GM18907 (cell line): ENCODE results near the gene COL4A2.
"Not testable (repeated sequence)": the region's sequence is repeated elsewhere in the genome, so short reads cannot be mapped to it uniquely, and the experiment has no call there.

Experiments
- ATAC-seq: cut with Tn5 transposase; IDR thresholded peaks from one replicate; pipeline ENCODE4 v1.9.1; 2021; ENCODE audit warnings: mild to moderate bottlenecking, moderate library complexity; ENCODE audit not compliant: unreplicated experiment

Gene COL4A2

DNA sequence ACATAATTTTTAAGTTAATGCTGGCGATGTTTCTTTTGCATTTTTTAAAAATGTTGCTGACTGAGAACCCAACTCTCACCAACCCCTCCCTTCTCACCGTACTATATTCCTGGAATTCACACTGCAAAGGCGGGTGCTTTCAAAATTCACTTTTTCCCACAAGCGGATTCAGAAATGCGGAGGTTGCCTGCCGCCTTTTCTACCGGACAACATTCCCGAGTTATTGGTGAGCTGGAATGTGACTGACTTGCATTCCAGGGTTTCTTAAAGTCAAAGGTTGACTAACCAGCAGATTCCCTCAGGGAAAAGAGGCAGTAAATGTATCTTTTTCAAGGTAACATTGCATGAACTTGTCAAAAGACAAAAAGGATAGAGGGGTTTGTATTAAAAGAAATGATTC, 141.1 kb downstream of the COL4A2 start:
- ATAC-seq, result no peak

DNA sequence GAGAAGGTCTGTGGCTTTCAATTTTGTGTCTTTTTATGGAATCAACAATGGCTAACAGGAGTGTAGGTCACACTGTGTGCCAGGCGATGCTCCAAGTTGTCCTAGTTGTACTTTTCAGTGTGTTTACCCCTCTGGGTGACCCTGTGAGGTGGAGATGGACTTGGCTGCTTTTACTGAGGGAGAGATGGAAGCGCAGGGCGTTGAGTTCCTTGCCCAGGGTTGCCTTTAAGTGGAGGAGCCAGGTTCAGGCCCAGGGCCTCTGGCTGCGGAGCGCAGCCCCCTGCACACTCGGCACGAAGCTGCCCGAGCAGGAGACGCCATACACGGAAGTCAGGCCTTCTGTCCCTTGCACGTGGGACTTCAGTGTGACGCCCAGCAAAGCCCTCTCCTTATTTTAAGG, 141.6 kb downstream of the COL4A2 start:
- no peak for ATAC-seq

DNA sequence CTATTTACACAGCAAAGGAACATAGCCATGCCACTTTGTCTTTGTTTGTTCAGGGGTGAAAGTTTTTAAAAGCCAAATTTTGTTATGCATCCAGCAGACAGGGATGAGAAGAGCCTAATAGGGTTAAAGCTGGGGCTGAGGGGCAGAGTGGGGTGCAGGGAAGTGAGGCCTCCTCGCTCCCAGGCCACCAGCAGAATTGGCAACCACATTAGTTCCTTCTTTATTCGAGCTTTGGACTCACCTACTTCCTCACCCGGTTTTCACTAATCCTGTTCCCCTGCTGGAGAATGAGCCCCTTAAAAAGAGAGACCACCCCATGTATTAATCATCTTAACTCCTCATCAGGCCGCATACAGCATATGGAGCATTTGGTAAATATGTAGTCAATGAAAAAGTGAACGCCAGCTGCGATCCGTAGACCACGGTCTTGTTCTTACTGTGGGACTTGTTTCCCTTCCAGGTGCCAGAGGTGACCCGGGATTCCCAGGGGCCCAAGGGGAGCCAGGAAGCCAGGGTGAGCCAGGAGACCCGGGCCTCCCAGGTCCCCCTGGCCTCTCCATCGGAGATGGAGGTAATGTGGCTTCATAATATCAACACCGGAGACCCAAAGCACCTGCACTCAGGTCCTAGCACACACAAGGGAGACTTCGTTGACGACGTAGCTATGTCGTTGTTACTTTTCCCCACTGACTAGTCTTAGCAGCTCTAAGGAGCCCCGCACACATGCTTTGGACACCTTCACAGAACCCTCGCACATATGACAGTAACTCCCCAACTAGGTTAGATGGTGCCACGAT, 142.3 kb downstream of the COL4A2 start:
- no peak for ATAC-seq

DNA sequence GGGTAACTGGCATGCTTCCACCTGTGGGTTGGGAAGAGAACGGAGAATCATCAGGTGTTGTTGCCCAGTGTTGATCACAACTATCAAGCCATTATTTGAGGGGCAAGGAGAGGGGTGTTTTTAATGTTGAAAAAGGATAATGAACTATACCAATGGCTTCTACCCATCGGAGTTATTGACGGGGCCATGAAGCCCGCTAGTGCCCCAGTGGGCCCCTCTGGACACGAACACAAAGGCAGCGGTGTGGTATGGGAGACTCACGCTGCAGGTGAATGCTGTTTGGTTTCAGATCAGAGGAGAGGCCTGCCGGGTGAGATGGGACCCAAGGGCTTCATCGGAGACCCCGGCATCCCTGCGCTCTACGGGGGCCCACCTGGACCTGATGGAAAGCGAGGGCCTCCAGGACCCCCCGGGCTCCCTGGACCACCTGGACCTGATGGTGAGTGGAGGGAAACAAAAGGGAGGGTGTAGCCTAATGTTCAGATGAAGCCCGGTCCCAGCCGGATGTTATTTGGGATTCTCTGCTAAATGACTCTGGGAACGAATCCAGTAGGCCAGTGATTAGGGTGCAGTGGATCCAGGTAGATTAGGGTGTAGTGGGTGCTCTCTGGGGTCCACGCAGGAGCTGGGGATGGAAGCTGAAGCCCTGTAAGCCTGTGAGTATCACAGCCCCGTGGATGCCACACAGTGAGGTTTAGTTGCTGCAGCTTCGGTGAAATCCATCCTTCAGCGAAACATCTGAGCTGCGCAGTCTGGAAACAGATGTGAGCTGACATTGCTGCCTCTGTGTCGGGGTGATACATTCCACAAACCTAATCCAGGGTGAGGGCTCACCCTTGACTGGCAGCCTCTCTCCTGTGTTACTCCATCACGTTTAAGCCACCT, 143.2 kb downstream of the COL4A2 start:
- no peak for ATAC-seq

DNA sequence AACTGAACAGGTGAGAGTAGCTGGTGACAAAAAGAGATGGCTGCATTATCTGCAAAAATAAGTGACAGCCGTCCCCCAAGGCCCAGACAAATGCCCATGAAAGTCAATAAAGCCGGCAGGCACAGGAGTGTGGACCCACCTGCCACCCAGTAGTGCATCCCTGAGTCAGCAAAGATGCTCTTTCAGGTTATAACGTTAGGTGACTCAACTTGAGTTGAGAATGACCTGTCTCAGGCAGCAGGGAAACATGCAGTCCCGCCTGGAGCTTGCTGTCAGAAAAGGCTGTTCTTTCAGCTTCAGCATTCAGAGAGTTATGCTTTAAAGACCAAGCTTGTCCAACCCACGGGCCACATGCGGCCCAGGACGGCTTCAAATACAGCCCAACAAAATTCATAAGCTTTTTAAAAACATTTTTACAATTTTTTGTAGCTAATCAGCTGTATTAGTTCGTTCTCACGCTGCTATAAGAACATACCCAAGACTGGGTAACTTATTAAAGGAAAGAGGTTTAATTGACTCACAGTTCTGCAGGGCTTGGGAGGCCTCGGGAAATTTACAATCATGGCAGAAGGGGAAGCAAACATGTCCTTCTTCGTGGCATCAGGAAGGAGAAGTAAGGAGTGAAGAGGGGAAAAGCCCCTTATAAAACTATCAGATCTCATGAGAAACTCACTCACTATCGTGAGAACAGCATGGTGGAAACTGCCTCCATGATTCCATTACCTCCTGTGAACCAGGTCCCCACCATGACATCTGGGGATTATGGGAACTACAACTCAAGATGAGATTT, 144.1 kb downstream of the COL4A2 start:
- ATAC-seq, result no peak

DNA sequence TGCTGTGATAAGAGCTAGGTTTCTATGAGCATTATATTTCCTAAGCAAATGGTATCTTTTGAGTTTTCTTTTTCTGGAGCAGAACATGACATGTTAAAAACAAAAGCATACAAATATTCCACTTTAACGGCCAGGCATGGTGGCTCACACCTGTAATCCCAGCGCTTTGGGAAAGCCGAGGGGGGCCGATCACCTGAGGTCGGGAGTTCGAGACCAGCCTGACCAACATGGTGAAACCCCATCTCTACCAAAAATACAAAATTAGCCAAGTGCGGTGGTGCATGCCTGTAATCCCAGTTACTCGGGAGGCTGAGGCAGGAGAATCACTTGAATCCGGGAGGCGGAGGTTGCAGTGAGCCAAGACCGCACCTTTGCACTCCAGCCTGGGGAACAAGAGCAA, 146.0 kb downstream of the COL4A2 start:
- ATAC-seq, result not testable (repeated sequence)

DNA sequence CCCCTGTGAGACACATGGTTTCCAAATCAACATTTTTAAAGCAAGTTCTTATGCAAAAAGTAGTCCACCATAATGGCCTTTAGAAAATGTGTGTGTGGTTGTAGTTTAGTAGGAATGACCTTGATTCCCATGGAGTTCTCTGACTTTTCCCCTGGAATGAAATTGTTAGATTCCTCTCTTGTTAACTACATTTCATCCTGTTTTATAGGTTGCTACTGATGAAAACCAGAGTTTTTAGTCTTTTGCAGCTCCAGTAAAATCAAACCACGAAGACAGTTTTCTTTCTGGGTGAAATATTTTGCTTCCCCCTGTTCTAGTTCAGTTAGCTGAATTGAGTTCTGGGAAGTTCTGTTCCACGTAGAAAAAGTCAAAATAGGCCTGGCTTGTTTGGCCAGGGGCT, 146.7 kb downstream of the COL4A2 start:
- ATAC-seq, result no peak

DNA sequence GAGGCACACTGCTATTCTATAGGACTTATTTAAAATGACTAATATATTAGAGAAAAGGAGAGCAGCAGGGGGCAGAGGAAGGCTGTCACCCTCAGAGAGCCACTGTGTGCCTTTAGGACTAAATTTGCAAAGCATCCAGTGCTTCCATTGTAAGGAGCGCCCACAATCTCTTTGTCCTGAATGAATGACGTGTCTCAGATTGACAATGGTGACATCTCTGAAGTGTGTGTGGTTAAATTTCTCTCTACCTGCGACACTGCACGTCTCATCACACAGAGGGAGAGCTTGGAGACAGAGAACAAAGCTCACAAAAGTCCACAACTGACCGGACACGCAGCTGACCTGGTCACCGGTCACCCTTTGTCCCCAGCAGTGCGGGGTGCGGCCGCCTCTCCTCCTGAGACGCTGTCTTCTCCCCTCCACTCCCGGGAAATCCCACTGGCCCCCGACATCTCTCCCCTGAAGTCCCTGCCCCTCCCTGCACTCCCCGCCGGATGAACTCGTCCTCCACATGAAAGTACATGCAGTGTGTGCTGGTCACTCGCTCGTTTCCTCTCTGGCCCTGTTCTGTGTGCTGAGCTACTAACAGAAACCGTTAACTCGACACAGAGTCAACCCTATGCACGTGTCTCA, 147.3 kb downstream of the COL4A2 start:
- ATAC-seq, result no peak

DNA sequence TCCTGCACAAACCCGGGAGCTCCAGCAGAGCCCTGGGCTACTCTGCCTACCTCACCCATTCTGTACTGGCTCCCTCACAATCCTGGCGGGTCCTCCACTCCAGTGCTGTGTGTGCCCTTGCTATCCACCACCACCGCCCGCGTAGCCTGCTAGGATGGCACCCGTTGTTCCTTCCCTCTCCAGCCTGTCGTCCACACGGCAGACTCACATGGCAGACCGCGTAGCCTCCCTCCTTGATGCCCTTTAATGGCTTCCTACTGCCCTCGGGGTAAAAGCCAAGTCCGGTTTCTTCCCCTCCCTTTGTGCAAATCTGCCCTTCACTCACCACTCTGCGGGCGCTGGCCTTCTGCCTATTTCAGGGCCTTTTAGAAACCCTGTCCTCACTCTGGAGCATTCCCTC, 147.9 kb downstream of the COL4A2 start:
- no peak for ATAC-seq

DNA sequence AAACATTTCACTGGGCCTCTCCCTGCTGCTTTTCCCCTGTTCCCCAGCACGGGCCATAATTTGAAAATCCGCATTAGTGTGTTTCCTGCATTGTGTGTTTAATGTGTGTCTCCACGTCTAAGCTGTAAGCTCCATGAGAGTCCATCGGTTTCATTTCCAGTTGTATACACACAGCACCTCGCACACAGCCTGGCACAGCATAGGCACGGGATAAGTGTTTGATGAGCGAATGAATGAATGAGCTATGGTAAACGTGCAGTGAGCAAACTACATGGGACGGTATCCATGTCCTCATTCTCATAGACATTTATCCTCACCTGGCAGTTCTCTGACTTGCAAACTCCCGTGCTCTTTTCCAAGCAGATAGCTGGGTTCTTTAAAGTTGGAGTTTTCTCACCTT, 148.4 kb downstream of the COL4A2 start:
- no peak for ATAC-seq

DNA sequence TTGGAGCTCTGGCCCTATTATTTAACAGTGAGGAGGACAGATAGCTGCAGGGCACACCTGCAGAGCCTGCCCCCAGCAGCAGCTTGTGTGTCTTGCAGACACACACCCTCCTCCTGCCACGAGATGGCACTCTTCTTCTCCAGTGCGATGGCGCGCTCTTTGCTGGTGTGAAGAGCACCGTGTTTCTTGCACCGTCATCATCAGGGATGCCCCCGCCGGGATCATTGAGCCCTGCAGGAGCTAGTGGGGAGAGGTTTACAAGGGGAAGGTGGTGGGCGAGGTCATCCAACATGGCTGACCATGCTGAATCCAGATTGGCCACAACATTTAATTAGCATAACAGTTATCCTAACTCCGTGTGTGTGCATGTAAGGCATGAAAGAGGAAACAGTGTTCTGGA, 148.9 kb downstream of the COL4A2 start:
- ATAC-seq, result peak; percentile 99

DNA sequence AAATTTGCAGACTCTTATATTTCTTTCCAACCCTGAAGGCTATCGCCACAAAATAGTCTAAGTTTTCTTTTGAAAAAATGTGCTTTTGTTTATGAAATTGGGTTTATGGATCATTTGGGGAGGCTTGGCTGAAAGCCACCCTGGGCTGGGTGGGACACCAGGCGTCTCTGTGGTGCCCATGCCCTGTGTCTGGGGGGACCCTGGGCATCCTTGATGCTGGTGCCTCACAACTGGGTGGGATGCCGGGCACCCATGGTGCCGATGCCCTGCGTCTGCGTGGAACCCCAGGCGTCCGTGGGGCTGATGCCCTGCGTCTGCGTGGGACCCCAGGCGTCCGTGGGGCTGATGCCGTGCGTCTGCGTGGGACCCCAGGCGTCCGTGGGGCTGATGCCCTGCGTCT, 149.5 kb downstream of the COL4A2 start:
- ATAC-seq, result no peak

DNA sequence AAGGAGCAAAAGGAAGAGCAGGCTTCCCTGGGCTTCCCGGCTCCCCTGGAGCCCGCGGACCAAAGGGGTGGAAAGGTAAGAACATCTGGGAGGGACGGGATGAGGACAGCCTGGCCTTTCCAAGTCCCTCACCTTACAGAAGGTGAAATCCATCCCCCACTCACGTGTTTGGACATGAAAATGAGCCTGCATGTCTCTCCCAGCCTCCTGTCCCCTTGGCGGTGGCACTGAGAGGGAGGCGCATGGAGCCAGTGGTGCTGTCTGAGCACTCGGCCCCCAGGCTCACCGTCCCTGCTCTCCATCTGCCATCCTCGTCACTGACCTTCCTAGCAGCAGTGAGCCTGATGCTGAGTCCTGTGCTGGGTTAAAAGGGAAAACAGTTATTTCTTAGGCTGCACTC, 150.3 kb downstream of the COL4A2 start:
- no peak for ATAC-seq

DNA sequence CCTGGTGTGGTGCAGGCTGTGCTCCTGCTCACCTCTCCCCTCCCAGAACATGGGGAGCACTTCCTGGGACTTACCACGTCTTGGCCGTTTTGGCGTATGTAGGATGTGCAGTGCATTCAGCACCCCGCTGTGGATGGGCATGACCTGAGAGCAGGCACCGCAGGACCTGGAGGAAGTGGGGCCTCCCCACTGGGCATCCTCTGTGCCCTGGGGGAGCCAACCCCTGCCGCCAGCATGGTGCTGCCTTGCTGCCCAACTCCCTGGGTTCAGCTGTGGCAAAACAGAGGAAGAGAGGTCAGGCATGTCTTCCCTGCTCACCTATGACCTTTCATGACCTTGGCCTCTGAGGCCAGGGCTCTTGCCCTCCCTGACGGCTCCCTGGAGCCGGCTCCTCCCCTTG, 150.9 kb downstream of the COL4A2 start:
- ATAC-seq, result no peak

DNA sequence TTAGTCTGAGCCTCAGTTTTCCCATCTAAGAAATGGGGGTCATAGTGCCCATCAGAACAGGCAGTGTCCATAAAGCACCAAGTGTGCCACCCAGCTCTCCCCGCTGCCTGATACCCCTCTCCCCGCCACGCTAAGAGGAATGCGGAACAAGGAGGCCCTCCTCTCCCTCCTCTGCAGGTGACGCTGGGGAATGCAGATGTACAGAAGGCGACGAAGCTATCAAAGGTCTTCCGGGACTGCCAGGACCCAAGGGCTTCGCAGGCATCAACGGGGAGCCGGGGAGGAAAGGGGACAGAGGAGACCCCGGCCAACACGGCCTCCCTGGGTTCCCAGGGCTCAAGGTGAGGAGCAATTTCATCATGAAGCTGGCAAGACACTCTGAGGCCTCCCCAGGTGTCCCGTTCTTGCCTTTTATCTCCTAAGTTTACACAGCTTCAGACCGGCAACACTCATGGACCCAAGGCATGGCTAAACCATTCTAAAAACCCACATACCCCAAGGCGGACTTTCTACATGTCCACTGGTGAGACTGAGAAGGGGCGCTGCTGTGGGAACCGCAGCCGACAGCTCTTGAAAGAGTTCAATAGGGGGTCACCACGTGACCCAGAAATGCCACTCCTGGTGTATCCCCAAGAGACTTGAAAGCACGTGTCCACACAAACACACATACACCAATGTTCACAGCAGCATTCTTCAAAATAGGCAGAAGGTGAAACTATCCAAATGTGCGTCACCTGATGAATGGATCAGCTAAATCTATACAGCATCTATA, 151.7 kb downstream of the COL4A2 start:
- no peak for ATAC-seq

DNA sequence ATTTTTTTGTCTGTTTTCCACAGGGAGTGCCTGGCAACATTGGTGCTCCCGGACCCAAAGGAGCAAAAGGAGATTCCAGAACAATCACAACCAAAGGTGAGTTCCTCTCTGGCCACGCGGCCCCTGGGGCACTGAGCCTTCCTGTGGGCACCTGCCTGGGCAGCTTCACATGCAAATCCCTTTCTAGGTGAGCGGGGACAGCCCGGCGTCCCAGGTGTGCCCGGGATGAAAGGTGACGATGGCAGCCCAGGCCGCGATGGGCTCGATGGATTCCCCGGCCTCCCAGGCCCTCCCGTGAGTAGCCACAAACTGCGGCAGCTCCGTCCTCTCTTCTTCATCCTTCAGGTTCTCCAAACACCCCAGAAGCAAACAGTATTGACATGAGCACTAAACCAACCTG, 155.0 kb downstream of the COL4A2 start:
- no peak for ATAC-seq

DNA sequence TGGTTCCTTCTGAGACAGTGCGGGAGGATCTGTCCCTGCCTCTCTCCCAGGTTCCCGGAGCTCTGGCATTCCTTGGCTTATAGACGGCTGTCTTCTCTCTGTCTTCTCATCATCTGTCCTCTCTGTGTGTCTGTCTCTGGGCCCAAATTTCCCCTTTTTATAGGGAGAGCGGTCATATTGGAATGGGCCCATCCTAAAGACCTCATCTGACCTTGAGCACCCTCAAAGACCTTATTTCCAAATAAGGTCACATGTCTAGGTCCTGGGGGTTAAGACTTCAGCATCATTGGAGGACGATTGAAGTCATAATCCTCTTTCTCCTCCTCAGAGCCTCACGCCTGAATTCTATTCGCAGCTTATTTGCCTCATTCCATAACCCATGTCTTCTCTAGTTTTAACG, 156.1 kb downstream of the COL4A2 start:
- ATAC-seq, result no peak

DNA sequence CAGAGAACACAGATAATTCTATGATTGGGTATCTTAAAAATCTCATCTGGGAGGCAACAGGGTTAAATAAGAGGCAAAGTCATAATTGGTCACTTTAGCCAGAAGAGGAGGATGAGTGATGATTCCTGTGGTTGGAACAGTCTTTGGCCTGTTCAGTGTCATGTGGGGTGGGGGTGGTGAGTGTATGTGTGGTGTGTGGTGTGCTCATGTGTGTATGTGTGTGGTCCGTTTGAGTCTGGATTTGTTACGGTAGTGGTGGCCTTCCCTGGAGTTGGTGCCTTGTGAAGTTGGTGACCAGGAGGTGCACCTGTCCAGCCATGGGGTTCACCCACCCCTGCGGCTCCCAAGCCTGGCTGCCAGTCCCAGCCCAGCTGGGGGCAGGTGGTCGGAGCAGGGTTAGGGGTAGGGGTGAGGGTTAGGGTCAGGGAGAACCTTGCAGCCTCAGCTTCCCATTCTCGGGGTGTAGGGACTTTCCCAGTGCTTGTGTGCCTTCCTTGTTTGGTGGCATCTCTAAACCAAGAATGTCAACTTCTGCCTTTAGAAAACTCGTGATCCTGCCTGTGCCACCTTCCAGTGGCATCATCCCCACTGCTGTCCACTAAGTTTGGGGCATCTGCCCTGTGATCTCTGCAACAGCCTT, 156.9 kb downstream of the COL4A2 start:
- ATAC-seq, result no peak

DNA sequence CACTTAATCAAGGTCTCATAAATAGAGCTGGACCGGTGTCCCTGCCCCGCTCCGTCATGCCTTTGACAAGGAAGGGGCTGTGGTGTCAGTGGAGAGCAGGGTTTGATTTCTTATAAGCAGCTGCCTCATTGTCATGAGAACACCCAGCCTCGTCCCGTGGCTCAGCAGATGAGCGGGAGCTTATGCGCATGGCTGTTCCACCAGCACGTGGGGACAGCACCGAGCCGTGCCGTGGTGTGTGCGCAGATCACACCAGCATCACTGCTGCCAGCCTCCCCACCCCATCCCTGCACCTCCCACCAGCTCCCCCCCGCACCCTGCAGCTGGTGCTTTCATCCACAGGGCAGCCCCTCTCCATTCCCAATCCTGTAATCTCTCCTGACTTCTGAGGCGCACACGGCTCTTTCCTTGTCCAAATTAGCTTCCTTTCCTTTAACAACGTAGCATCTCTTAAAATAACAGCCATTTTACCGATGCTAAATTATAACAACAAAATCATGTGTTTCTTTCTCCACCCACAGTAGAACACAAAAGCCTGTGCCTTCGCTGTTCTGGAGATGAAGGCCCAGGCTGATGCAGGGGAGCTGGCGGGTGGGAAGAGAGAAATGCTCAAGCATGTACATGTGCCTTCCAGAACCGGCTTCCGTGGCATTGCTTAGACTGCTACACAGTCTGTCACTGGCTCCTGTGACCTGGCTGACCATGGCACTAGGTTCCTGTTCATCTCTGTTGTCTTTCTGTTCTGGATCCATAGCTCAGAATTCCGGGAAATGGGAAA, 157.7 kb downstream of the COL4A2 start:
- no peak for ATAC-seq
